Left renal cortex interstitium (tissue), 4 donors: ENCODE measurements around the gene GAS2L2. TPM values are rescaled to one million over a fixed set of nuclear protein-coding genes. Genes with fewer than 3 reads are reported as not detected.
A peak's percentile ranks its signal among the peaks of the same experiment; 100 is the strongest.
"Not testable (repeated sequence)": the region's sequence is repeated elsewhere in the genome, so short reads cannot be mapped to it uniquely, and the experiment has no call there.

Experiments
- DNase-seq, 4 donors: peaks; one replicate each; pipeline ENCODE4 v3.0.0-alpha.2; 2013; ENCODE audit warnings: low read depth in 4 of 4, low spot score in 2 of 4, missing footprints in 1 of 4
- polyA plus RNA-seq, 4 donors: library from polyadenylated mRNA; unstranded; fragments of 120-200 nt; gene quantifications; one replicate each; pipeline ENCODE4 v1.2.1, GENCODE V29; 2013; ENCODE audit not compliant: insufficient read length in 4 of 4

Gene GAS2L2
- polyA plus RNA-seq, 4 donors, result 0.13 TPM; not detected in 2

DNA sequence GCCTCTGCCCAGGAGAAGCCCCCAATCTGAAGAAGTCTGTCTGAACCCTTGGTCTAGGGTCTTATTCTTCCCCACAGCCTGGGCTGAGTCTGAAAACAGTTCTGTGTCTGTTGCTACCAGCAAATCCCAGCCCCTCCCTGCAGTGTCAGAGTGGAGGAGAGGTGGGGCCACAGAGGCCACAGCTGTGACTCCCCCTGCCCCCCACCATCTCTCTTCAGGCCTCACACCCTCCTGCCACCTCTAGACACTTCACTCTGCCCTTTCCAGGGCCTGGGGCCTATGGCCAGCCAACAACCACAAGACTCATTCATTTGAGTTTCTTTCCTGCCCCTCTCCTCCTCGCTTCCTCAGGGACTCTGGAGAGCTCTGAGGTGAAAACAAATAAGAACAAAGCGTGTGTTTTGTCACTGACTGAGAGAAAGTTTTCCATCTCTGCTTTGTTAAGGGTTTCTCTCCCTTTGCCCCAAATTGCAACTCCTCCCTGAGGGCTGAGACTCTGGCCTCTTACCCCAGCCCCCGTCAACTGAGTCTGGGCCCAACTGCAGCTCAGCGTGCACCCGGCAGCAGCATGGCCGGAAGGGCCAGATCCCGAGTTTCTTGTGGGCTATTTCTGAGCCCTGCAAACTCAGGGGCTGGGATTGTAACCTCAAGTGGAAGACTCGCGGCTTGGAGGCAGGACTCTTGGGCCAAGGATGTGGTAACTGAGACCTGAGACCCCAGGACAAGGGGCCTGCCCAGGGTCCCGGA lies 20.8 kb upstream of the GAS2L2 start:
- no peak for DNase-seq

DNA sequence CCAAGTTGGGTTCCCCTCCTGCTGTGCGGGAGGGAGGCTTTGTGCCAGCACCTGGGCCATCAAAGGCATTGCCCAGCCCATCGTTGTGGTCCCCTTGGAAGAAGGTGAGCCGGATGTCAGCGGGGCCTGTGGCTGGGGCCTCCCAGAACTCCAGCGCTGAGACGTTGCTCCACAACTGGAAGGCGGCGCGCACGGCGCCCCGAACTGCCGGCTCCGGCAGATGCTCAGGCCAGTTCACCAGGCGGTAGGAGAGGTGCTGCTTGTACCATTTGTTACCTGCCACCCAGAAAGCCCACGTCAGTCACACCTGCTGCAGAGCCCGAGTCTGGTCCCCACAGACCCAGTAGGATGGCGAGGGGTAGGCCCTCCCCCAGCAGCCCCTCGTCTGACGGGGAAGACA lies 20.1 kb upstream of the GAS2L2 start:
- no peak for DNase-seq

DNA sequence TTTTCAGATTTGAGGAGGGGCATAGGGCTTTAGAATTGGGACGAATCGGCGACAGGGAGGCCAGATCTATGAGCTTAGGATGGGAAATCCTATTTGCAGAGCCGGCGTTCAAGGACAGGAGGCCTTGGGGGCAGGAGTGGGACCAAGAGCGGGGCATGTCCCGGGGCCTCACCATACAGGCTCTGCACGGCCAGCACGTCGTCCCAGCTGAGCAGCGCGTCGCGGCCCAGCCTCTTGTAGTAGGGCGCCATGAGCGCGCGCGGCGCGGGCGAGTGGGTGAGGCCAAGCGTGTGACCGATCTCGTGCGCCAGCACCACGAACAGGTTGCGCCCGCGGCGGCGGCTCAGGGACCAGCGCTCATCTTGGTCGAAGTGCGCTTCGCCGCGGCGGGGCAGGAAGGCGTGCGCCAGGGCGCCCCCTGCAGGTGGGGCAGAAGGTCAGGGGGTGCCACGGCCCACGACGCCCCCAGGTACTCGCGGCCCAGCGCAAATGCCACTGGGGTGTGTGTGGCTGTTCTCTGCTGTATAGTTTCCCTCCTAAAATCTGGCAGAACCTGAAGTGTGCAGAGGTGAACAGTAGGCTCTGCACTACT lies 17.0 kb upstream of the GAS2L2 start:
- no peak for DNase-seq

DNA sequence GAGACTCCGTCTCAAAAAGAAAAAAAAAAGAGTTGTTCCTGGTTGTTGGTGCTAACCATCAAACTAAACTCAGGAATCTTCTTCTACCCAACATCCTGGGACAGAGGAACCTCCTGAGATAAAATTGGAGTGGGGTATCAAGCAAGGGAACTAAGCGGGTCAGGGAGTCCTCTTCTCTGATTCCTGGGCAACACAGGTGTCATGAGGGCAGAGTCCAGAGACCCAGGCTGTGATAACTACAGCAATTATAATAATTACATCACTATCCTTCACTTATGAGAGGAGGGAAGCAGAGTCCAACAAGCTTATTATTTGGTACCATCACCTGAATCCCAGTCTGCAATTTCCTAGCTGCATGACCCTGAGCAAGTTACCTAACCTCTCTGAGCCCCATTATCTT lies 15.8 kb upstream of the GAS2L2 start:
- no peak for DNase-seq

DNA sequence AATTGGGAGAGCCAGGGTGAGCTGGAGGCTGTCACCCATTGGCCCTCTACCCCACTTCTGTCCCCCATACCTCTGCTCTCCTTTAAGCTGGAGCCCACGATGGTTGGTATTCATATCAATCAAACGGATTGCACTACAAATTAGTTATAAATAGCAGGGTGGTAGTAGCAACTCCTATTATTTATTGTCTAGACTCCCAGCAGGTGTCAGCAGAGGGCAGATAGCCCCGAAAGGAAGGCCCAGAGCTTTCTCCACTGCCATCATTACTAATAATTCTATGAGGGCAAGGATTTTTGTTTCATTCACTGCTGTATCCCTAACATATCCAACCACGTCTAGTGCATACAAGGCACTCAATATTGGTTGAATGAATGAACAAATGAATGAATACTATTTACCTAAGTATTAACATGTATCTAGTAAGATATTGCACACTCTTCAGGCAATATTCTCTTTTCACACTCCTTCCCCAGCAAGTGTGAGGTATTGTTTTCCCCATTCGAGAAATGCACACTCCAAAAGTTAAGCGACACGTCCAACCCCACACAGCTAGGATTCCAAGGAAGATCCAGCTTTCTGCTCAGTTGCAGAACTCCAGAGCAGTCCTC lies 14.0 kb upstream of the GAS2L2 start:
- no peak for DNase-seq

DNA sequence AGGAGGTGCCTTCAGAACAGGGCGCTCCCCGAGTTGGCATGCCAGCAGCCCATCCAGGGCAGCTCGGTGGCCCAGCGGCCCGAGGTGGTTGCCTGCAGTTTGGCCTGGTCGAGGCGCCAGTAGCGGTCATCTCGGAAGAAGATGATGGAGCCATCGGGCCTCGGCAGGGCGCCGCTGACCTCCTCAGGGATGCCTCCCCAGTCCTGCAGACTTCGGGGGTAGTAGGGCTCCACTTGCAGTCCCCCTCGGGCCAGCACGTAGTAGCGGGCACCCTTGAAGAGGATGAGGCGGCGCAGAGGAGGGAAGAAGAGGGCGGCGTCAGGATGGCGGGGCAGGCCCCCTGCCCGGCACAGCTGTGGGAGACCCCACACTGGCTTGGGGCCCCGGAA lies 13.4 kb upstream of the GAS2L2 start:
- DNase-seq, result no peak

DNA sequence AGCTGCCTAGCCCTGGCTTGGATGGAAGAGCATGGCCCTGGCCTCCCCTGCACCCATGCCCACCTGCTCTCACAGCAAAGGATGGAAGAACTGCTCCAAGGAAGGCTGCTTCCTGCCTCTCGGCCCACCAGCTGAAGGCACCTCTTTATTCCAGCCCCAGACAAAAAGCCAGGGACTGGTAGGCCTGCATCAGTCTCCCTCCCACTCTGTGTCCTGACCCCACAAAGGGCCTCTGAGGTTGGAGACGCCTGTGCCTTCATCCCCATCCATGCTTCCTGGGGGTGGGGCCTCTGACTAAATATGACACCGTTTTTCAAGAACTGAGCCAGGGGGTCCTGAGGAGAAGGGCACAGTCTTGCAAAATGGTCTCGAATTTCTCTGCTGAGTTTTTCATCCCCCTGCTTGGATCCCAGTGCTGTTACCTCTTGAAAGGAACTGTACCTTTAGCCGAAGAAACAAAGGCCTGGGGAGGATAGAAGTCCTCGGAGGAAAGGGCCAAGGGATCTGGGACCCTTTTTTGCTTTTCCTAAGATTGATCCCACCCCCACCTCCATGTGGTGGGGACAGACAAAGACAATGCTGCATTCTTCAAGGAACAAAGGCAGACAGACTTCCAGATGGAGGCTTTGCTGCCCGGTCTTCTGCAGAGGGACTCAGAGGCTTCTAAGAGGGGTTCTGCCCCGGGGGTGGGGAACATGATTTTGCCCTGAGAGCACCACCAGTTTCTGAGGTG lies 12.9 kb upstream of the GAS2L2 start:
- DNase-seq, result no peak

DNA sequence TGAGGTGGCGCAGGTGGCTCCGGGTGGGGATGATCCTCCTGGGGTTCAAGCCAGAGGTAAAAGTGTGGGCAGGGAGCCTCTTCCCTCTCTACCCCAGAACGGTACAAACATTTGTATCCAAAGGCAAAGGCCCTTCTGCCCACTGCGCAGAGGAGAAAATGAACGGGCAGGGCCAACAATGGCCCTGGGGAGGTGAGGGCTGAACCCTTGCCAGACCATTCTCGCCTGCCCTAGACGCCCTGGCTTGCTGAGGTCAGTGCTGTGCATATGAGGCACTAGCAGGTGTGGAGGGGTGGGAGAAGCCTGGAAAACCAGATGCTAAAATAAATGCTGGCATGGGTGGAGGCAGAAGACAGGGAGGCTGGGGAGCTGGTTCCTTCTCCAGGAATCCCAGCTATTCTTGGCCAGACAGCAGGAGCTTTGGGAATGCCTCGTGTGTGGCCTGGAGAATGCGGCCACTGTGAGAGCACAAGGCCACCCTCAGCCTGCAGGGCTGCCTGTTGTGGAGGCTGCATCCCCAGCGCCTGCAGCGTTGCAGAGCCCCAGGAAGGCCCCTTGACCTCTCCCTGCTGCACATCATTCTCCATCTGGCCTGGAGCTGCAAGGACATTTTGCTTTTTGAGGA lies 12.2 kb upstream of the GAS2L2 start:
- DNase-seq, result no peak

DNA sequence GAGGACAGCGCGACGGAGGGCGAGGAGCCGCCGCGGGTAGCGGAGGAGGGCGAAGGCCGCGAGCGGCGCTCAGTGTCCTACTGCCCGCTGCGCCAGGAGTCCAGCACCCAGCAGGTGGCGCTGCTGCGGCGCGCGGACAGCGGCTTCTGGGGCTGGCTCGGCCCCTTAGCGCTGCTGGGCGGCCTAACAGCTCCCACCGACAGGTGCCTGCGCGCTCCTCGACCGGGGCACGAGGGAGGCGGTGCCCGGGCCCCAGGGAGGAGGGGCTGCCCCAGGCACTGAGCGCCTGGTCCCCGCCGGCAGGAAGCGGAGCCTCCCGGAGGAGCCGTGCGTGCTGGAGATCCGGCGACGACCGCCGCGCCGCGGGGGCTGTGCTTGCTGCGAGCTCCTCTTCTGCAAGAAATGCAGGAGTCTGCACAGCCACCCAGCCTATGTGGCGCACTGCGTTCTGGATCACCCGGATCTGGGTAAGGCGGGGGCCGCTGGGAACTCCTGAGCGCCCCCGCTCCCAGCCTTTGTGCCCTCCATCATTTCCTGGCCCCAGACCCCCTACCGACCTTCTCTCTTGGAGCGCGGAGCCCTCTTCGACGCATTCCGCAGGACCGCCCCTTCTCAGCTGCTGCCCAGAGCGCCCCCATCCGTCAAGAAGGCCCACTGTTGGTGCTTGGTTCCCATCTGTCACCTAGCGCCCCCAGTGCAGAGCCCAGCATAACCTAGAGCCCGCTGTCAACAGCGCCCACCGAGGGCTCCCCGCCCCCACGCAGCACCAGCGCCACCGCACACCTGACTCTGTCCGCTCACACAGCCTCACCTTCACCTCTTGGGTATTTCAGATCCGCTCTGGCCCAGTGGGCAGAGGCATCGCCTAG lies 11.3 kb upstream of the GAS2L2 start:
- peak; percentile 53 to 82 (median 77) for DNase-seq

DNA sequence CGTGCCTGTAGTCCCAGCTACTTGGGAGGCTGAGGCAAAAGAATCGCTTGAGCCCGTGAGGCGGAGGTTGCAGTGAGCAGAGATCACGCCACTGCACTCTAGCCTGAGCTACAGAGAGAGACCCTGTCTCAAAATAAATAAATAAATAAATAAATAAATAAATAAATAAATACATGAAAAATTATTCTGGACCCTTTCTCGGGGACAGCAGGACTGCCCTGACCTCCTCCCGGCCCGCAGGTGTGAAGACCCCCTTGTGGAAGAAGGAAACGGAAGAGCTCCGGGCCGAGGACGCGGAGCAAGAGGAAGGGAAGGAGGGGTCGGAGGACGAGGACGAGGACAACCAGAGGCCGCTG lies 10.7 kb upstream of the GAS2L2 start:
- no peak for DNase-seq

DNA sequence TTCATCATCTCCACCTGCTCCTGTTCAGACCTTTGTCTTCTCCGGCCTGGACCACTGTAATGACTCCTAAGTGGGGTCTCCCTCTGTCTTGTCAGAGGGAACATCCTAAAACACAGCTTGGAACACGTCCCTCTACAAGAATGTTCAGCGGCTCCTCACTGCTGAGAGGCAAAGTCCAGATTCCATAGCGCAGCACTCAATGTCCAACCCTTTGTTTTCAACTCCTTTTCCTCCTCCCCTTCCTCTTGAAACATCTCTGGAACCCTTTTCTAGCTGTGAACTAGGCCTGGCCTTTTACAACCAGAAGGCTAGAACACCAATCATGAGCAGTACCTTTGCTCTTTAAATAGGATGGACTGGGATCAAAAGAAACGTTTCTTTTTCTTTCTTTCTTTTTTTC lies 8.6 kb upstream of the GAS2L2 start:
- no peak for DNase-seq

DNA sequence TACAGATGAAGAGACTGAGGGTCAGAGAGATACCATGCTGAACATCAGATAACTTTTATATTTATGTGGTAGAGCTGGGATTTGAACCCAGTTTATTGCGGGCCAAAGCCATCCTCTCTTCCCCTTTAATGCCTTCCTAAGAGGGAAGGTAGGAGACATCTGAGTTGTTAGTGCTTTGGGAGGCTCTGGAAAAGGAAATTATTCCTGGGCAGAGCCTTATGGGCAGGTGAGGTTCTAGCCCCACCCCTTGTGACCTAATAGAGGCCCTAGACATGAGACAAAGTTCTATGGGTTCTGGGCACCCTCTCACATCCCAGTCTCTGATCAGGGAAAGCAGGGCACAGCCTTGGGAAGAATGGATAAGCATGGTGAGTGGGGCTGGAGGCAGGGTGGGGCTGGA lies 7.5 kb upstream of the GAS2L2 start, which contains the start of gene C17orf50:
C17orf50 (plus strand) TSS at position 301 of the 400 bp plus-strand sequence; CDS start at position 356, 55 bp downstream.
- DNase-seq, result no peak

DNA sequence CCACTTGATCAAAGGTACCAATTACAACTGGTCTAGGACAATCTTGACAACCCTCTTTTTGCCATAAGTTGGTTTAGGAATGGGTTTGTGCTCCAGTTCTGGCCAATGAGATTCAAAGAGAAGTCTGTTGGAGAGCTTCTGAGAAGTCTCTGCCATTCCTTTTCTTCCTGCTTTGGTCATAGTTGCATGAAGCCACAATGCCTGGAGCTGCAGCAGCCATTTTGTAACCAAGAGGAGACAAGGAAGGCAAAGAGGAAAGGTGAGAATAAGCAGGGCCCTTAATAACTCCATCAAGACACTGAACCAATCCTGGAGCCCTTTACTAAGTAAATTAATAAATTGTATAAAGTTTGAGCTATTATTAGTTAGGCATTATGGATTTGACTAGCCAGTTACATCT lies 4.2 kb upstream of the GAS2L2 start:
- no peak for DNase-seq

DNA sequence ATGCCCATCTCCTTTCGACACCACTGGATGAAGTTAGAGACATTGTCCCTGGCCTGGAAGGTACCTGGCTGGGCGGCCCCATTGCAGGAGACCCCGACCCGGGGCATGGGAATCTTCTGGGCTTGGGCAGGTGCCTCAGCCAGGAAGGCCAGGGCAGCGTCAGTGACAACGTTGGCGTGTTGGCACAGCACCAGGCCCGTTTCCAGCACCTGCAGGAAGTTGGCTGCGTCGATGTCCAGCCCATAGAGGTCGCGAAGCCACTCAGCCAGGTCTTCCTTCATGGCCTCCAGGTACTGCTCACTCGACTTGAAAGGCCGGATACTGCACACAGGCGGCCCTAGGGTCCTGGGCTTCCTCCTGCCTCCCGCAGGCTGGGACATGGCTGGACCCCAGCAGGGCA lies 568 bp downstream of the GAS2L2 start:
- DNase-seq, result no peak

DNA sequence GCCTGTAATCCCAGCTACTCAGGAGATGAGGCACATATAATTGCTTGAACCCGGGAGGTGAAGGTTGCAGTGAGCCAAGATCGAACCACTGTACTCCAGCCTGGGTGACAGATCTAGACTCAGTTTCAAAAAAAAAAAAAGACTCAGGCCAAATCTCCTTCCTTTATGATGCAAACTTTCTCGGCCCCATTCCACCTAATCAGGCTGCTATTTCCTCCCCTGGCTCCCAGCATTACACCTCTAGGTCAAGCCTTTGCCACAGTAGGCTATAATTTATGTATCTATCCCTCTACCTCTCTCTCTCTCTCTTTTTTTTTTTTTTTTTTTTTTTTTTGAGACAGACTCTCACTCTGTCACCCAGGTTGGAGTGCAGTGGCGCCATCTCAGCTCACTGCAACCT lies 1.5 kb downstream of the GAS2L2 start:
- not testable (repeated sequence) for DNase-seq

DNA sequence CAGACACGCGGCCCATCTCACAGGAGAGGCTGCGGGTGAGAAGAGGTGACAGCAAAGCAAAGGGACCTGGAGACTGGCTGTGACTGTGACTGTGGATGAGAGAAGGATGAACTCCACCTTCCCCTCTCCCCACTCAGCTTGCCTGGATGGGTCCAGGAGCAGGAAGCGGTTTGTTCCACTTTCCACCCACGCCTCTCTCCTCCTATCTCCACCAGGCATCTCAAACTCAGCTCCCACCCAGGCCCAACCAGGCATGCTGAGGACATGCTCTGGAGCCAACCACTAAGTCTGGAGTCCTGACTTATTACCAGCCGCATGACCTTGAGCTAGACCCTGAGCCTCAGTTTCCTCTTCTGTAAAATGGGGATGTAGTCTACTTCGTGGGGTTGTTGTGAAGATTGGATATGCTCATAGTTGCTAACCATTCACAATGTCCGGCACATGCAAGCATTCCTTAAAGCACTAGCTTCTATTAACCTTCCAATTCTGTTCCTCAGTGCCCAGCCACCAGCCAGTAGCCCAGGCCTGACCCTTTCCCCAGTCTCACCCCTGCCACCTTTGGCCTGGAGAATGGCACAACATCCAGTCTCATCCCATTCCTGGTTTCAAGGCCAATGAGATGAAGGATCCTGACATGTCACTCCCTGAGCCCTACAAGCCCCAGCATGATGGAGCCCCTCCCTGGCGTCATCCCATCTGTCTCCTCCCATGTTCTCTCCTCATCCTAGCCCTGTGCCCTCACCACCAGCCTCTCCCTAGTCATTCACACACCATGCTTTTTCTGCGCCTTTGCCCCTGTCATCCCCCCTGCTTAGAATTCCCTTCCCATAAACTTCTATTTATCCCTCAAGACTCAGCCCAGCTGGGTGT lies 2.3 kb downstream of the GAS2L2 start:
- no peak for DNase-seq

DNA sequence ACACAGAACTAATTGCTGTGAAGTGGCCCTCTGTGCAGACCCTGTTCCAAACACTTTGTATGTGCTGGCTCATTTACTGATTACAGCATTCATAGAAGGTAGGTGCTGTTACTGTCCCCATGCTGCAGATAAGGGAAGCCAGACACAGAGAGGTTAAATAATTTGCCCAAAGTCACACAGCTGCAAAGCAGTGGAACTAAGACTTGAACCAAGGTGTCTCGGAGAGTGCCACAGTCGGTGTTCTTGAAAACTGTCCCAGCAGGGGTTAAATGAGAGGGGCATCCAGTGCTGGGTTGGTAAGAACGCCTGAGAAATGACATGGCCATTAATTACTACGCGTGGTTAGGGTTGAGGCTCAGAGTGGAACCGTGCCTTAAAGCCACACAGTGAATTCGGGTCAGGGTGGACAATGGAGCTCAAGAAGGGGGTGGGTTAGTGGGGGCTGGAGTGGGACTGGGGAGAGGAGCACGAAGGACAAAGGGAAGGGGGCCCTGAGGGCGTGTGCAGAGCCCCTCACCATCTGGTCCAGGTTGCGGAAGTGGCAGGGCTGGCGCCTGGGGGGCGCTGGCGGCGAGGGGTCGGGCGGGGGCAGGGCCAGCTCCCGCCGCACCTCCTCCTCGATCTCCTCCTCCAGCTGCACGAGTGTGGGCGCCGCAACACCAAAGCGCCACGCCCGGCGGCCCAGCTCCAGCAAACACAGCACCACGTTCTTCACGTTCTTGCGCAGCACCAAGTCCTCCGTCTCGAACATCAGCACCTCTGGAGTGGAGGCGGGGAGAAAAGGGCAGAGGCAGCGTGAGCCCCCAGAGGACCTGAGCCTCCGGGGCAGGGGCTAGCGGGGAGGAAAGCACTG lies 3.3 kb downstream of the GAS2L2 start:
- DNase-seq, result no peak

DNA sequence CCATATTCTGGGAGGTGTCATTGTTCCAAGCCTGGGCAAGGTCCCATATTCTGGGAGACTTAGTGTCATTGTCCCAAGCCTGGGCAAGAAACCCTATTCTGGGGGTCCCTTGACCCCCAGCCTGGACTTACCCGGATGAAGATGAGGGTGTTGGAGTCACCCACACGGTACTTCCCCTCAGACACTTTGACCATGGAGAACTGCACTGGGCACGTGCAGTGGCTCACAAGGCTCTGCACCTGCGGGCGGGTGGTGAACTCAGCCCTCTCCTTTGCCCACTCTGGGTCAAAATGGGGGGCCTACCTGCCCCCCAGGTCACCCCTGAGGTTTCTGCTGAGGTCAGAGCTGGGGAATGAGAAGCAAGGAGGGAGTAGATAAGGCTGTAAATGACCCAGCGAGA lies 4.1 kb downstream of the GAS2L2 start:
- no peak for DNase-seq
